NCI-H345 treated with DMSO at 0.1 percent for 48 hours (cell line): ENCODE measurements around the gene ATG12.
"Not testable (repeated sequence)": the region's sequence is repeated elsewhere in the genome, so short reads cannot be mapped to it uniquely, and the experiment has no call there.

Experiments
- DNase-seq: peaks from one replicate; lab custom pipeline; 2025; ENCODE audit not compliant: unreplicated experiment; lab: John Stamatoyannopoulos, UW

Gene ATG12

GRCh38 chr5:115842952-115843351 is 1.6 kb upstream of the ATG12 start:
- DNase-seq, result no peak

GRCh38 chr5:115842089-115842935 is 947 bp upstream of the ATG12 start:
- DNase-seq, result peak; percentile 31

- DNase-seq, result no peak
Observed at GRCh38 chr5:115840873-115841272, 492 bp downstream of the ATG12 start.

- peak; percentile 15 for DNase-seq
Observed at GRCh38 chr5:115838885-115839518, 2.4 kb downstream of the ATG12 start.

- no peak for DNase-seq
Observed at GRCh38 chr5:115835481-115835880, 5.9 kb downstream of the ATG12 start.

GRCh38 chr5:115831163-115831768 is 10.1 kb downstream of the ATG12 start:
- no peak for DNase-seq

GRCh38 chr5:115829913-115830312 is 11.5 kb downstream of the ATG12 start:
- DNase-seq, result no peak

GRCh38 chr5:115825948-115826347 is 15.4 kb downstream of the ATG12 start:
- DNase-seq, result no peak

GRCh38 chr5:115824983-115825382 is 16.4 kb downstream of the ATG12 start:
- not testable (repeated sequence) for DNase-seq

GRCh38 chr5:115820846-115821245 is 20.5 kb downstream of the ATG12 start:
- no peak for DNase-seq

GRCh38 chr5:115818821-115819220 is 22.5 kb downstream of the ATG12 start:
- DNase-seq, result no peak

- no peak for DNase-seq
Observed at GRCh38 chr5:115817386-115817785, 24.0 kb downstream of the ATG12 start.

- DNase-seq, result no peak
Observed at GRCh38 chr5:115816226-115817081, 24.9 kb downstream of the ATG12 start, which contains the start of gene CDO1. CDO1 (minus strand) TSS chr5:115816659; CDS start chr5:115816397, 262 bp downstream.

GRCh38 chr5:115815693-115816225 is 25.6 kb downstream of the ATG12 start:
- no peak for DNase-seq

- no peak for DNase-seq
Observed at GRCh38 chr5:115815006-115815692, 26.2 kb downstream of the ATG12 start.

- no peak for DNase-seq
Observed at GRCh38 chr5:115813719-115814118, 27.6 kb downstream of the ATG12 start.

GRCh38 chr5:115812372-115812771 is 29.0 kb downstream of the ATG12 start:
- DNase-seq, result no peak

- DNase-seq, result no peak
Observed at GRCh38 chr5:115811406-115811805, 30.0 kb downstream of the ATG12 start.

GRCh38 chr5:115810761-115811160 is 30.6 kb downstream of the ATG12 start:
- DNase-seq, result no peak

GRCh38 chr5:115809946-115810345 is 31.4 kb downstream of the ATG12 start:
- no peak for DNase-seq
